ENCODE measurements around the gene TBC1D2B. TPM values are rescaled to one million over a fixed set of nuclear protein-coding genes. Genes with fewer than 3 reads are reported as not detected.

TBC1D2B gene
- total and polyA plus RNA-seq, 2 donors (not counting 3 experiments of a cell fraction or from before 2014, with no cell fraction given), result 30.8 to 46.1 TPM

DNA sequence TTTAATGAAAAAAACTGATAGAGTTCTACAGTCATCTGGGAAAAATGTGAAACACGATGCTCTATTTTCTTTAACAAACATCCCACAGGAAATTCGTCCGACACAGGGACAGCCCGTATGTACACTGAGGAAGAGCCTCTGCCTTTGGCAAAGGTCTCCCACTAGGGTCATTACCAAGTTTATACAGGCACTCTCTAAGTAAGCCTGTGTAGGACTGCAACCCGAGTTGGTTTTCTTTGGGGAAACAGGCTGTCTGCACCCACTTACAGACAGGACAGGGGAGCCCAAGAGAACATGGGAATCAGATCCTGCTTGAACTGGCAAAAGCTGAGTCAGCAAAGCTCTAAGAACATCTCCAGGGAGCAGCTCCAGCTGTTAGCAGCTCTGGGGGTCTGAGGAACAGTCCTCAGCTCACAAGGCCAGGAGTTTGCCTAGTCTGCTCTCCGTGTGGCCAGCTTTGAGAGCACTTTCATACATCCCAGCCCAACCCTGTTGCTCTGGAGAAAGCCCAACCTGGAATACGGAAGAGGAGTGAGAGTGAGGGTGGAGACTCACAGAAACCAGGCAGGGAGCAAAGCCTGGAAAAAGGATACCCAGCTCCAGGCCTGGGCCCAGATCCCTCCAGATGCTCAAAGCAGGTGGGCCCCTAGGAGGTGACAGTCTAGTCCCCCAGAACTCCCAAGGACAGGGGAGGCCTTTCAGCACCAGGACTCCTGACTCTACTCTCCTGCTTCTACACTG is 1.9 kb downstream of the TBC1D2B start:
- Histone ChIP-seq H3K36me3 (ENCODE audit: control insufficient read depth in 2 of 2, extremely low read depth in 1 of 2, insufficient read depth in 2 of 2, low read length in 2 of 2) (no peaks in the 10 kb centered on the region), H4K20me1 (replicated peaks; ENCODE audit: control insufficient read depth, extremely low read depth, insufficient read depth, low read length) (no peaks in the 10 kb centered on the region), H3K9ac (replicated peaks; ENCODE audit: extremely low read depth, insufficient read depth, low read length) (peak overlapping the region; percentile 60), H3K4me2 (ENCODE audit: insufficient read depth, low read length) (peak overlapping the region; percentile 70), H3K27me3 (ENCODE audit: control insufficient read depth in 2 of 2, insufficient read depth in 2 of 2, low read length in 2 of 2) (no peaks in the 10 kb centered on the region), H3K79me2 (ENCODE audit: control insufficient read depth, insufficient read depth, low read length) (peaks cover 56% of the 10 kb centered on the region), H3K4me3 (replicated peaks in 1 of 3; ENCODE audit: insufficient read depth in 1 of 3, low read depth in 1 of 3, low read length in 3 of 3) (peak overlapping the region in 2 of 3 experiments; percentile 63 to 84), H2AFZ (ENCODE audit: low read depth, low read length) (no peak overlapping the region), H3K9me3 (replicated peaks; ENCODE audit: control insufficient read depth, insufficient read depth, low read length) (no peaks in the 10 kb centered on the region), H3K4me1 (ENCODE audit: control insufficient read depth, extremely low read depth, insufficient read depth, low read length) (peaks cover 20% of the 10 kb centered on the region), H3K27ac (ENCODE audit: insufficient read depth, low read depth, low read length) (peak overlapping the region; percentile 87), H3K9me1 (replicated peaks; ENCODE audit: control insufficient read depth, extremely low read depth, insufficient read depth, low read length) (no peaks in the 10 kb centered on the region)
- intact Hi-C loops (cut with micrococcal nuclease) (loop anchor here (1.0 to 2.0 kb wide), 3 partner anchors 24 to 75 kb away; no protein-coding TSS in a partner anchor), dilution Hi-C loops (cut with MboI; ENCODE audit: extremely low pct_ligation_motif_present, low sequenced_read_pairs) (no loop called here)
- TF ChIP-seq JUN (IDR thresholded peaks at IDR 0.05; ENCODE audit: borderline replicate concordance, insufficient read depth, insufficient read length, low read depth) (peak; percentile 47), FOS (IDR thresholded peaks at IDR 0.05; ENCODE audit: borderline replicate concordance, insufficient read depth, low read length) (peak; percentile 62), CTCF (IDR thresholded peaks at IDR 0.05; ENCODE audit: extremely low read depth in 1 of 2, insufficient read depth in 1 of 2, low read depth in 1 of 2, low read length in 2 of 2) (no peak), MYC (IDR thresholded peaks at IDR 0.05; ENCODE audit: low read depth, low read length) (no peak), EZH2 (IDR thresholded peaks at IDR 0.05; ENCODE audit: borderline replicate concordance, low read depth, low read length, severe bottlenecking) (no peak), POLR2AphosphoS5 (IDR thresholded peaks at IDR 0.05; ENCODE audit: insufficient read depth, low read depth, low read length) (peak; percentile 52), GATA2 (IDR thresholded peaks at IDR 0.05; ENCODE audit: insufficient read depth, insufficient read length, low read depth, low read length) (peak; percentile 19), MAX (IDR thresholded peaks at IDR 0.05; ENCODE audit: insufficient read depth, insufficient read length) (no peak), POLR2A (IDR thresholded peaks at IDR 0.05; ENCODE audit: low read depth, low read length) (no peak)
- ChIA-PET POLR2A (interaction anchor here (1.3 kb wide), 1 partner anchor 42 kb away, joined by 3 read pairs; no protein-coding TSS in a partner anchor), CTCF (interaction anchor here (0.8 to 2.4 kb wide), 8 partner anchors 13 to 41 kb away, joined by 3 to 14 read pairs (median 4); no protein-coding TSS in a partner anchor)
- BruUV-seq (replicated peaks), result TSS peak; percentile 79
- DNase-seq (ENCODE audit: low read depth, low spot score), result peak; percentile 87
- FAIRE-seq, result peak; percentile 99

All from endothelial cell of umbilical vein (primary cell).